Medulla oblongata (tissue), 1 donor: ENCODE results near the gene RHBDL1.
A peak's percentile ranks its signal among the peaks of the same experiment; 100 is the strongest.

ENCODE experiments used
- DNase-seq: peaks from one replicate; pipeline ENCODE4 v3.0.0-alpha.2; 2015; ENCODE audit errors: extremely low spot score

RHBDL1 gene

DNA sequence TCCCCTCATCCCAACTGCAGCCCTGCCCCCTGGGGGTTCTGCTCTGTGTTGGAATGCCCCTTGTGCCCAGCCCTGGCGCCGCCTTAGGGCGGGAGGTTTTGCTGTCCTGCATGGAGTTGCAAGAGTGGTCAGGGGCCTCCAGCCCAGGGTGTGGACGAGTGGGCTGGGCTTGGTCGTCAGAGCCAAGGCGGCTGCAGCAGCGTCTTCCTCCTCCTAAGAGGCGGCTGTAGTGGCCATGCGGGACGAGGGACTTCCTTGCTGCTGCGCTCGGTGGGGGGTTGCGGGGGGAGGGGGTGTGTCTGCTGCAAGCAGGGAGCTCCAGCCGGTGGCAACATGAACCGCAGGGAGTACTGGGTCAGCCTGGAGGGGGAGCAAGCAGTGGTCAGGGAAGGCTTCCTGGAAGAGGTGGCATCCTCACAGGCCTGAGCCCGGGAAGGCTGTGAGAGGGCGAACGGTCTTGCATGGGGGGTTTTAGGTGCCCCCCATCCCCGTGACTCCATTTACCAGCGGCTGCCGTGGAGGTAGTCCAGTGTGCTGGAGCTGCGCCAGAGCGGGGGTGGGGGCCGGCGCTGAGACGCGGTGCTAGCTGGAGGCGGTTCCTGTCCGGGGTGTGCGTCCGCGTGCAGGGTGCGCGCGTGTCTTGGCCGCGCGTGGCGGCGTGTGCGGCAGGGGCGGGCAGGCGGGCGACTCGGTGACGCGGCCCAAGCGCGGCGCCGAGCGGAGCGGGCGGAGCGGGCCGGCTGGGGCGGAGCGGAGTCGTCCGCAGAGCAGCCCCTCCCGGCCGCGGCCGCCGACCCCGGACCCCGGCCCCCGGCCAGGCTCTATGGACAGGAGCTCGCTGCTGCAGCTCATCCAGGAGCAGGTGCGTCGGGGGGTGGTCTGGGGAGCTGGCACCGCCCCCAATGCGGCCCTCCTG is at the start of gene RHBDL1:
TSS of gene RHBDL1 (plus strand) at position 704 of the 916 bp plus-strand sequence. CDS start at position 824, 120 bp downstream.
- peak; percentile 19 for DNase-seq

- no peak for DNase-seq
Observed at GRCh38 chr16:625977-626765, 49.3 kb upstream of the RHBDL1 start.

- DNase-seq: peak; percentile 48
Observed at GRCh38 chr16:626787-627453, 48.6 kb upstream of the RHBDL1 start.

DNA sequence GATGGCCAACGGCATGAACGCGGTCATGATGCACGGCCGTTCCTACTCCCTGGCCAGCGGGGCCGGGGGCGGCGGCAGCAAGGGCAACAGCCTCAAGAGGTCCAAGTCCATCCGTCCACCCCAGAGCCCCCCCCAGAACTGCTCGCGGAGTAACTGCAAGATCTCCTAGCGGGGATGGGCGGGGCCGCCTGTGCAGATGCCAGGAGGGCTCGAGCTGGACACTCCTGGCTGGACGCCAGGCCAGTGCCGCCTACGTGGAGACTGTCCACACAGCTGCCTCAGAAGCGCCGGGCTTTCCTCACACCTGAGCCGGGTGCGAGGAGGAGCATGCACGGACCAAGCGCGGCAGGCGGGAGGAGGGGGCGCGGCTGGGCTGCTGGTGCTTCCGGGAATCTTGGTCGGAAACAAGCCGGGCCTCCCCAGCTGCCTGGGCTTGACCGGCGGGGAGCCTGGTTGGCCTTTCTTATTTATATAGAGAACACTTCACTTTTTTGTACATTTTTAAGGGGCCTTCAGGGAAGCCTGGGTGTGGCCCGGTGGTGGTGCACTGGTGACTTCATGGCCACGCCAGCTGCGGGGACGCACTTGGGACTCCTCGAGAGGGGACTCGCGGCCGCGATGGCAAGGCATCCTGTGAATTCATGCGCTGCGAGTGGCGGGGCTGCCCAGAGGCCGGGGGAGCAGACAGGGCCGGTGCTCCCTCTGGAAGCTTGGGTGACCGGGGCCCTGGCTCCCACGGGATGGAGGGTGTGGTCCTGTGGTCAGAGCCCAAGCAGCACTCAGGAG is 47.8 kb upstream of the RHBDL1 start:
- no peak for DNase-seq

DNA sequence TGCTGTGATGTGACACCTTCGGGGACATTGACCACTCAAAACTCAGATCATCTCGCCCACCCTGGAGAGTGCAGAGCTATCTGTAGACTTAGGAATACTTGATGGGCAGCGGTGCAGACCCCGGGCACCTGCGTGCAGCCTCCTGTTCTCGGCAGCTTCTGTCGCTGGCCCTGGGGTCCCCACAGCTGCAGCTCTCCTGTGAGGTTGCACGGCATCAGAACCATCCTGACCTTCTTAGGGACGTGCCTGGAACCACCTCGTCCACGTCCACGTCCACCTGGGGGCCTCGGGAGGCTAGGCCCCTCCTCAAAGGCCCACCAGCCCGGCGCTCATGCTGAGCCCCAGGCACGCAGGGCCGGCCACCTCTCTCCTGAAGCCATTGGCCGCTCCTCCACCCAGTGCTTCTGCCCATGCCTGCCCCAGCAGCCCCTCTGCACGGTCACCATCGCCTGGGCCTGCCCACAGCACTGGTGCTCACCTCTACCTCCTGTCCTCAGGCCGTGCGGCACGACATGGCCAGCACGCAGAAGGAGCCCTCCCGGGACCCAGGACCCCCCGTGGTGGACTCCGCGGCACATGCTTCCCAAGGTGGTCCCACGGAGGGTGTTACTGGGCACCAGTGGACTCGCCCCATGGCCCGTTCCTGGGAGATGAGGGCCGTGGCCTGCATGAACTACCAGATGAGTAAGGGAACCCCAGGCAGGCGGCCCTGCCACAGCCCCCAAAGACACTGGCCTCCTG is 47.0 kb upstream of the RHBDL1 start:
- DNase-seq: no peak

- no peak for DNase-seq
Observed at GRCh38 chr16:629185-629832, 46.2 kb upstream of the RHBDL1 start.

DNA sequence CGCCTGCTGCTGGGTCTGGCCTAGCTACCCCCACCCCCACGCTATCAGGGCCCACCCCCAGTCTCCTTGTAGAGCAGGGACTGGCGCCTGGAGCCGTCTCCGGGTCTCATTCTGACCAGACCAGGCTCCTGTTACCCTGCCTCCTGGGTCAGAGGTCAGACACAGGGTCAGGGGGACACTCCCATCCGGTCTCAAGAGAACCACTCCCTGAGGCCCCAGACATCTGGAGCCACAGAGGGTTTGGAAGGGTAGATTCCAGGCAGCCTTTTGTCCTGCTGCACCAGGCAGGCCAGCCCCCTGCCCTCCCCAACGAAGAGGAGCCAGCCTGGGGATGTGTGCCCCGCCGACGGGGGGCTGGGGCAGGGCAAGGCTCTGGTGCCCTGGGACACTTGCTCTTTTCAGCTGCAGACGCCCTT is 45.6 kb upstream of the RHBDL1 start:
- no peak for DNase-seq

- no peak for DNase-seq
Observed at GRCh38 chr16:630249-630814, 45.1 kb upstream of the RHBDL1 start.

GRCh38 chr16:630815-631405 is 44.6 kb upstream of the RHBDL1 start, which contains the start of gene WFIKKN1:
Gene WFIKKN1 (plus strand): TSS chr16:630985. CDS start chr16:631254, 269 bp downstream.
- no peak for DNase-seq

GRCh38 chr16:631808-632358 is 43.6 kb upstream of the RHBDL1 start:
- DNase-seq: no peak

GRCh38 chr16:632486-633335 is 42.8 kb upstream of the RHBDL1 start:
- DNase-seq: no peak

- DNase-seq: no peak
Observed at GRCh38 chr16:633336-634050, 42.0 kb upstream of the RHBDL1 start.

- no peak for DNase-seq
Observed at GRCh38 chr16:634051-634670, 41.3 kb upstream of the RHBDL1 start.

- DNase-seq: no peak
Observed at GRCh38 chr16:634996-635395, 40.5 kb upstream of the RHBDL1 start.

- no peak for DNase-seq
Observed at GRCh38 chr16:635573-636205, 39.8 kb upstream of the RHBDL1 start.
